ENCODE measurements around the gene SLC12A7.

- no peak for TF ChIP-seq CTCF (IDR thresholded peaks at IDR 0.05)
- TF ChIP-seq POLR2A (IDR thresholded peaks at IDR 0.05) = no peak
Measured at GRCh38 chr5:1156033-1156753, 44.3 kb upstream of the SLC12A7 start.

Measured in right lobe of liver (tissue), 4 donors.